ACHN (cell line): ENCODE data around the gene HS6ST2.

Source experiments
- DNase-seq: peaks from one replicate; pipeline ENCODE4 v3.0.0-alpha.2; 2015
- in situ Hi-C: cut with HindIII; loops from 2 replicates; pipeline ENCODE4 v1.10.0; 2017; ENCODE audit warnings: low sequenced_read_pairs, low pct_ligation_motif_present, low pct_unique_long_range_greater_than_20kb

HS6ST2 gene

DNA sequence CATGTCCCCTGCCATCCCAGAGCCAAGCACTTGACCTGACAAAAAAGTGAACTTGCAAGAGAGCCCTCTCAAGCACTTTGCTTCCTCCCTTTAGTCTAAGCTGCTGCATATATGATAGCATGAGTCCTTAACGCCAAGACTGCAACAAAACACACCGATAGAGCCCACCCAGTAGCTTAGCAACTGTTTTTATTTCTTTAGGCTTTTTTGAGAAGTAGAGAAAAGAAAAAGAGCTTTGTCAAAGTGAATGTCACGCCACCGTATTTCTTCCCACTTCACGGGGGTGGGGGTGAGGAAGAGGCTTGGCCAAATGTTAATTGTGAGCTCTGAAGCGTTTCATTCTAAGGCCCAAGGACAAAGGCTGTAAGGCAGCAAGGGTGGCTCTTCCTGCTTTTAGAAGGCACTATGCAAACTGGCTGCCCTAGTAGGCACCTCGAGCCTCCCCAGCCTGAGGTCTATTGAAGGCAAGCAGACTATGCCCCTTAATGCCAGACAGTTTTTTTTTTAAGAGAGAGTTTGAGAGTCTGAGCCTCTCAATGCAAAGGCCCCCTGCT, 138.6 kb downstream of the HS6ST2 start:
- in situ Hi-C loops = no loop called here
- no peak for DNase-seq

DNA sequence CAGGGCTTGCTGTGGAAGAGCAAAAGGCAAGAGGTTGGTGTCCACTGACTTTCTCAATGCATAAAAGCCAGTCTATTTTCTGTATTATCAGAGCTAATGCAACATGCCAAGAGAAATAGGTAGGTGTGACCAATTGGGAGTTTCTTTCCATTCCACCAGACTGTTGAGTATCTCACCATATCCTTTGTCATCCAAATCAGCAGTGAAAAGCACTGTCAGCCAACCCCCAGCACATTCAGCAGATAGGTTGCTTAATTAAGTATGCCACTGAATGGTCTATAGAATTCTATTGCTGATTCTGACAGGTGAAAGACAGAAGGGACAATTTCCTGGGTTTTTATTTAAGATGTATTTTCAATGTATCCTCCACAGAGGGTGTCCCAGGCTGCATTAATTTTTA, 139.8 kb downstream of the HS6ST2 start:
- in situ Hi-C loops = no loop called here
- no peak for DNase-seq

DNA sequence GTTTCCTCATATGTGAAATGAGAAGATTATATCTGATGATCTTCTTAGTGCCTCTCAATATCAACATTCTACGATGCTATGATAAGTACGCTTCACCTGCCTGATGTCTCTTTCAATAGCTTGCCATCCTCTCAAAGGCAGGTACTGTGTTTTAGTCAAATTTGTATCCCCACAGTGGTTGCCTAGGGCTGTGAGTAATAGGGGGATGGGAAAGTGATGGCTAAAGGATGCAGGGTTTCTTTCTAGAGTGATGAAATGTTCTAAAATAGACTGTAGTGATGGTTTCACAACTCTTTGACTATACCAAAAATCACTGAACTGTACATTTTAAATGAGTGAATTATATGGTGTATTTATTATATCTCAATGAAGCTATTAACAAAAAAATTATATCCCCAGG, 142.8 kb downstream of the HS6ST2 start:
- in situ Hi-C loops = no loop called here
- DNase-seq = no peak

DNA sequence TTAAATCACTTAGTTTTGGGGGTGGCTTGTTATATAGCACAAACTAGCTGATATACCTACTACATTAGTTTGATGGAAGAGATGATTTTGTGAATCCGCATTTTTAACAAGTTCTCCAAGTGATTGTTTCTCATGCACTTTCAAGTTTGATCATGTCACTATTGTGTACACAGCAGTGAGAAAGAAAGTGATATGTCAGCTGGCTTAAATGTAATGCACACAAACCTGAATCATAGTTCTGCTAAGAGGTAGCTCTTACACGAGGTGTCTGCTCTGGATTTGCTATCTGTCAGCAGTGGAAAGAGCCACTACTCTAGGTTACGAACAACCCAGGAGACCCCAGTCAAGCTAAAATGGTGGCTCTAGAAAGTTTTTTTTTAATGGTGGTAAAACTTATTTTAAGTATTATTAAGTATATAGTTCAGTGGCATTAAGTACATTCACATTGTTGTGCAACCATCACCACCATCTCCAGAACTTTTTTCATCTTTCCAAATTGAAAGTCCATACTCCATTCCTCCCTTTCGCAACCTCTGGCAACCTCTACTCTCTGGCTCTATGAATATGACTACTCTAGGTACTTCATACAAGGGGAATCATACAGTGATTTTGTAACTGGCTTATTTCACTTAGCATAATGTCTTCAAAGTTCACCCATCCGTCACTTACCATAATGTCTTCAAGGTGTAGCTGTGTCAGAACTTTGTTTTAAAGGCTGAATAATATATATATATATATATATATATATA, 147.3 kb downstream of the HS6ST2 start:
- DNase-seq = no peak
- in situ Hi-C loops = no loop called here

DNA sequence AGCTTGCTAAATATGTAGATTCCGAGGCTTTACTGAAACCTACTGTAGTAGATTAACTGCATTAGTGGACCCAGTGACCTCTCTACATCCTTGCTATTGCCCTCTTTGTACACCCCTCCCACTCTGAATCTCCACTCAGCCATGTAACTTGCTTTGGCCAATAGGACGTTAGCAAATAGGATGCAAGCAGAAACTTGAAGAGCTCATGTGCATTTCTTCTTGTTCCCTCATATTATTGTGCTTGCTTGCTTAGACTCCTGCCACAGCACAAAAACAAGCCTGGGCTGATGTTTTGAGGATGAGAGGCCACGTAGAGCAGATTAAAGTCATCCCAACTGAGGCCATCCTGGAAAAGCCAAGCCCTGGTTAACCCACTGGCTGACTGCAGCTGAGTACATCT, 147.9 kb downstream of the HS6ST2 start:
- no peak for DNase-seq
- in situ Hi-C loops = no loop called here

DNA sequence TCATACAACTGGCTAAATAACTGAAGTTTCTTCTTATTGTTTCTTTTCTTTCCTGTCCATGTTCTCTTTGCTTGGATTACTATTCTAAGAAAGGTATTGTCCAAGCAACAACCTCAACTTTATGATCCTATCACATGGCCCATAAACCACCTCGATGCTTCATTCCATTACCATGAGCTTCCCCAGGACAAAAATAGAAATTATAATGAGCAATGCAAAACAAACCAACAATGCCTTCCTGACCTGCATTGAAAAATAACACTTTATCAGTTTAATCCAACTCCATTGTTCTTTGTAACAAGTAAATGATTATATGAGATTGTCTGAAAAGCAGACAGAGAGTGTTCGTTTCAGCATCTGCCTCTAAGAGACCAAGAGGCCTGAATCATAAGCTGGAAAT, 148.8 kb downstream of the HS6ST2 start:
- DNase-seq = no peak
- in situ Hi-C loops = no loop called here

DNA sequence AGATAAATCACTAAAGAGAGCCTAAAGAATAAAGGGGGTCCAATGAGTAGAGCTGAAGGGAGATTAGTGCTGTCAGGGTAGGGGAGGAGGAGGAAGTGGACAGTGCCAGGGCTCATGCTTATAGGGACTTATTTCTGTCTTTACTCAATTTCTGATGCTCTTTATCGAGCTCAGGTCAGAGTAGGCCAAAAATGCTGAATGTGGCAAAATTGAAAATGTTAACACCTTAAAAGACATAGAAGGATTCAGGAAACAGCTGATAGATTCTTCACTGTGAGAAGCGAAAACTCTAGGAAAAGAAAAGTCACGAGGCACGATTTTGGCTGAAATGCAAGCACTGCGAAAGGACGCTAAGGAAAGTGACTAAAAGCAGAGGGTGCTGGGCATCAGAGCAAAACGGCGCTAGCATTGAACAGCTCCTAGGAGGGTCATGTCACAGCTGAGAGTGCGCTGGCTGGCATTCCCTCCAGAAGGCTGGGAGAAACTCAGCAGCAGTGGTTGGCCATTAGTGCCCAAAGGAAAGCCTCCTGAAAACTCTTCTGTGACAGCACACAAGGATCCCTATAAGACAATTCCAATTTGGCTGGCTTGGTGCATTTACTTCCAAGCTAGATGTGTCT, 150.9 kb downstream of the HS6ST2 start:
- in situ Hi-C loops = no loop called here
- no peak for DNase-seq

DNA sequence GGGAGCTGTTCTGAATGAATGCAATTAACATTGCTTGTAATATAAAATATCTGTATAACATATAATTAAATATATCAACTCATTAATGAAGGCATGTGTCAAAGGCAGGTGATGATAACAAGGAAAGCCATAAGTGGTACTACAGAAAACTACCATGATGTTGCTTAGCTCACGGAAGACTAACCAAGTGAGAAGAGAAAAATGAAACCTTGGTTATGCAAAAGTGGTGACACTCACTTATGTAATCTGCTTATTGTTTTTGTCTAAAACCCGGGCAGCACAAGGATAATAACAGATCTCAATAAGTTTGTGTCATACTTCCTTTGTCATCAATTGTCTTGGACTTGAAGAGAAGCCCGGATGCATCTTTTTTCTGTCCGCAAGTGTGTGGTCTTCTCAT, 156.4 kb downstream of the HS6ST2 start:
- DNase-seq = no peak
- in situ Hi-C loops = no loop called here

DNA sequence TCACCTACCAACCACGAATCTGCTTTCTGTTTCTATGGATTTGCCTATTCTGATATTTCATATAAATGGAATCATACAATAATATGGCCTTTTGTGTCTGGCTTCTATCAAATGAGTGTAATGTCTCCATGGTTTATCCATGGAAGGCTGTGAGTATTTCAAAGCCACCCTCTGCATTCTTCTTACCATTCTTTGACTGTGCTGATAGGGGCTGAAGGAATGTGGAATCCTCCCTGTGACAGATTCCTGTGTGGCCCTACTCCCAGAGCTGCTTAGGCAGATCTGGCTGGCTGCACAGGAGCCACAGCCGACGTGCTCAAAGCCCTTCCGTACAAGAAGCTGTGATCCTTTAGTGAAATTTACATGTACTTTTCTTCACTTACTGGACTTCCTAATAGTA, 163.2 kb downstream of the HS6ST2 start:
- no peak for DNase-seq
- in situ Hi-C loops = no loop called here

DNA sequence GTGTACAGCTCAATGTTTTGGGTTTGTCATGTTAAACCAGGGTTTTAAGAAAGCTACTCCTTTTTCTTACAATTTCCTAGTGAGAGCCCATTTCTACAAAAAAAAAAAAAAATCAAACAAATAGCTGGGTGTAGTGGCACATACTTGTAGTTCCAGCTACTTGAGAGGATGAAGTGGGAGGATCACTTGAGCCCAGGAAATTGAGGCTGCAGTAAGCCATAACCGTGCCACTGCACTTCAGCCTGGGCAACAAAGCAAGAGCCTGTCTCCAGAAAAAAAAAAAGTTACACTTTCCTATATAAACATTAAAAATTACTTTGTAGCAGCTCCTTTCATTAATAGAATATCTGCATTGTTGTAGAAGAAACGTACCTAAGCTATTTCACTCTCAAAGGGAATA, 166.7 kb downstream of the HS6ST2 start:
- in situ Hi-C loops = no loop called here
- DNase-seq = no peak

DNA sequence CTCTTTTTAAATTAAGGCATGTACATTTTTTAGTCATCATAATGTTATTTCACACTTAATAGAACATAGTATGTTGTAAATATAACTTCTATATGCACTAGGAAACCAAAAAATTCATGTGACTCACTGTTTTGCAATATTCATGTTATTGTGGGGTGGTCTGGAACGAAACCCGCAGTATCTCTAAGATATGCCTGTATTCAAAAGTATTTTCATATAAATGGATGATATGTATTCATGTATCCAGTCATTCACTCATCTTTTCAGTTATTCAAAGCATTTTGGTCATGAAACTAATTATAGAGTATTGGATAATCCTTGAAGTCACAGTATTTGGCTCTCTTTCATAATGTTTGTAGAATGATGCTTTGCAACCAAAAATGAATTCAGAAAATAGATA, 168.1 kb downstream of the HS6ST2 start:
- no peak for DNase-seq
- in situ Hi-C loops = no loop called here

DNA sequence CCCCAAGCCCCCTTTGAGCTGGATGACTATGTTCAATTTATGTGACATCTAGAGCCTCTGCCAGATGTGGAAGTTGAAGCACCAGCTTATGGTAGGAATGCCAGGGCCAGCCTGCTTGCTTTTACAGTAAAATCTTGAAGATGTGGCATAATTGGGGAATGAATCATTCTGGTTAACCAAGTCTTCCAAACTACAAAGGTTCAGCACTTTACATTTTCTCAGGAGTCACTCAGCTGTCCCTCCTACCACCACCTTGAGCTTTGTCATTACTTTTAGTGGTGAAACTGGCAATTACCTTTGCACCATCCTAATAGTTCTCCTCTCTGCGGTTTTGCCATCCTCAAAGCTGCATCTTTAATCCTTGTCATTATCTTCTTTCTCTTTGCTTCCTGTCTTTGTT, 172.2 kb downstream of the HS6ST2 start:
- no peak for DNase-seq
- in situ Hi-C loops = no loop called here

DNA sequence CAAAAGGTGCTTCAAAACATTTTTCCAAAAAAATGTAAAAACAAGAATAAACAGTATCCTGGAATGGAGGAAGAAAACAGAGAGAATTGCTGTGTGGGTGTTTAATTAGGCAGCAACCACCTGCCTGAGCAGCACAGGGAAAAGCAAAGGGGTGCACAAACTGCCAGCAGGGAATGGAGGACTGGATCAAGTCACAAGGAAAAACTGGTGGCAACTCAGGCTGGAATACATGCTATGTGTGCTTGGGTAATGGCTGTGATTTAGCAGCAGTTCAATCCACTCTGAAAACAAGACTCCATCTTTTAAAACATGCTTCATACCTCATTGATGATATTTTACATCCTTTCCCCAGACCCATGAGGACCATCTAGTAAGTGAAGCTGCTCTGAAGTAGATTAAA, 179.5 kb downstream of the HS6ST2 start:
- DNase-seq = no peak
- in situ Hi-C loops = no loop called here

DNA sequence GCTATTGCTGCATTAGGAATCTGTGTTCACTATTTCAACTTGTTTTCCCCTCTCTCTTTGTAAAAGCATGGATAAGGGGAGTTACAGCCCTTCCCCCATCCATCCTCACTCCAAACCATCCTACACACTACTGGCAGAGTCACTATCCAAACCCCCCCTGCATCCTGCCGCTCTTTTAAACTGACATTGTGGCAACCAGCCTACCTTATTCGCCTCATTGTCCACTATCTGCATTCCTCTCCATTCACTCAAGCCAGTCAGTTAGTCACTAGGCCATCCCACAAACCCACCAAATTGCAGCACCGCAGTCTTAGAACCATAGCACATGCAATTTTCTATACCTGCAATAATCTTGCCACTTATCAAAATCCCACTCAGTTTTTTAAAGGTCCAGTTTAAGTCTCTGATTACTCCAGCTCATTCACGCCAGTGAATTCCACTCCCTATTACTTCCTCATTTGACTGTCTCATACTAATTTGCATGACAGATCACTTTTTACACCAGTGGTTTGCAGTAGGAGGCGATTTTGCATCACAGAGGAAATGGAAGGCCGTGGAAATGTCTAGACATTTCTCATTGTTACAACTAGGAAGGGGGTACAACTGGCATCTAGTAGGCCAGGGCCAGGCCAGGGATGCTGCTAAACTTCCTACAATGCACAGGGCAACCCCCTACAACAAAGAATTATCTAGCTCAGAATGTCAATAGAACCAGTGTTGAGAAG, 181.8 kb downstream of the HS6ST2 start:
- in situ Hi-C loops = no loop called here
- no peak for DNase-seq

DNA sequence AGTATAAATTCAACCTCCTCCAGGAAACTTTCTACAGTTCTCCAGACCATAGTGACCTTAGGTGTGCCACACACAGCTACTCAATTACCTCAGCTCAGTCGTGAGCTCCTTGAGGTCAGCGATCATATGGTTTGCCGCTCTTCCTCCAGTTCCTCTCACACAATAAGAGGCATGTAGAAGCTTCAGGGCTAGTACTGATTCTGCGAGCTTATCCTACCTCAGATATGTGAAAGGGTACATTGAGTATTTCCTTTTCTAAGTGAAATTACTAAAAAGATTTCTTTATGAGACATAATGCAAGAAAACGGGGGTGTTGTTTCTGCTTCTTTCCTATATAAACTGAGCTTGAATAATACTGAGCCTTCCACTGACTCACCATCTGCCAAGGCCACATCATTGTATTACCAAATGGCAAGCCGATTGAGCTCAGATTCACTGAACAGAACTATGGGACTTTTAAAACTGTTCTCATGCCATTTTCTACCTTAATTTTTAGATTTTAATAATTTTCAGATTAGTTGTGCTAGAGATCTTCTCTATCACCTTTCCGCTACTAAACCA, 183.1 kb downstream of the HS6ST2 start:
- no peak for DNase-seq
- in situ Hi-C loops = no loop called here

DNA sequence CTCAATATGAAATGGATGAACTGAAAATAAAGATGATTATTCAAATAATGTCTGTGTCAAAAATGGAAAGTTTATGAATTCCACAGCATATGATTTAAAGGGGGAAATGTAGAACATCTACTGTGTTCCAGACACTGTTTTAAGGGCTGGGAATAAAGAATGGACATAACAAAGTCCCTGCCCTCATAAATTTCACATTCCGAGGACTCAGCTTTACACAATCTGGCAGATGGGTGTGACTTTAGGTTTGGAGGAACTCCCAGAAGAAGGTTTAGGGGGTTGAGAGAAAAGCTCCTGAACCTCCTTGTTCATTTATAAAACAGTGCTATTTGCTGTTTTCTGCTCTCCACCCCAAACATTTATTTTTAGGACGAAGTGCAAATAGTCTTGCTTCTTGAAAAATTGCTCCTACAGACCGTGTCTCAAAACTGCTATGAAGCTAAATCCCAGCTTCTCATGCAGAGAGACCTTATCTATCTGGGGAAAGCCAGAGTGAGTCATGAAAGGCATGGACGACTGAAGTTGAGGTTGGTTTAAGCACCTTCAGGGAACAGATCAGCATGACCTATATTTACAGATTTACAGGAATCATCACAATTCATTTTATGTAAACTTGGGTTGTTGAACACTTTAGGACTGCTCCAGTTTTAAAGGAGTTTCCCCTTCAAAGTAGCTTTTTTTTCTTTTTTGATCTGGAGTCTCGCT, 184.3 kb downstream of the HS6ST2 start:
- DNase-seq = no peak
- in situ Hi-C loops = no loop called here

DNA sequence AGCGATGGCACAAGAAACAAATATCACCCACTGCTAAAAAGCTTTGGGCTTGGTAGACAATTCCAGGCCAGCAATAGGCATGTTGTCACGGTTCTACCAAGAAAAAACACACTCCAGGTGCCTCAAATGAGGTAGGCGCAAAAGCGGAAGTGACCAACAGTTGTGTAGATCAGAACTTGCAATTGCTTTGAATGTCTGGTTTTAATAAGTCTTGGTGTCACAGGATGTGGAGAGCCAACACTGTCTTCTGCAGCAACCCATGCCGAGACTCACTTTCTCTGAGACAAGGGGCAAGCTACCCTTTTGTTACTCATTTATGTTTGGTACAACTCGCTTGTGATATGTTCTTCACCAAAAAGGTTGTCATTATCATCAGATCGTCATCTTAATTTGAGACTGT, 188.8 kb downstream of the HS6ST2 start:
- no peak for DNase-seq
- in situ Hi-C loops = no loop called here

DNA sequence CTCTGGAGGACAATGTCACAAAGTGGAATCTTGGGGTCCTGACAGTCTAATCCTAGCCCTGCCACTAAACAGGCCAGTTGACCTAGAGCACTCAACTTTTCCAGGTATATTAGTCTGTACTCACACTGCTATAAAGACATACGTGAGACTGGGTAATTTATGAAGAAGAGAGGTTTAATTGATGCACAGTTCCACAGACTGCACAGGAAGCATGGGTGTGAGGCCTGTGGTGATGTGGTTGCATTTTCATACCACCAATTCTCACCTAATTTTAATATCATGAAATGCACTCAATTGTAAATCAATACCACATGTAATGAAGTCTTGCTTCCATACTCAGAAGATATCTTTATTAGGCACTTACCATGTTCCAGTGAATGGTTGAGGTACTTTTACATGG, 192.0 kb downstream of the HS6ST2 start:
- no peak for DNase-seq
- in situ Hi-C loops = no loop called here

DNA sequence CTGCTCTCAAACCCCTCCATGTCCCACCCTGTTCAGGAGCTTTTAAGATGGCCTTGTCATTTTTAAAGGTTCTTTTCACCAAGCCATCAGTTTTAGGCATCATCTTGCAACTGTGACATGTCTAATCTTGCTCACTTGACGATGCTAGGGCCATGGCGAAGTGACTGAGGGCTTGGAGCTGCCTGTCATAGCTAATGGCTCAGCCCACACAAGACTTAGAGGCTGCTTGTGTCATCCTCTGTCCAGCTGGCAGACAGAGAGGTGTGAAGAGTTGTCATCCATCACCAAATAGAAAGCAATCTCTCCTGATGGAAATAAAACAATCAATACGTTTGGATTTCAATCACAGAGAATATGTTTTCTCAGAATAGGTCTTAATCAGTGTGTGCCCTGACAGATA, 194.9 kb downstream of the HS6ST2 start:
- in situ Hi-C loops = no loop called here
- no peak for DNase-seq
